IPS-NIHi7 (cell line): Measurements from ENCODE around the gene BOLA1.
"Not testable (repeated sequence)": the region's sequence is repeated elsewhere in the genome, so short reads cannot be mapped to it uniquely, and the experiment has no call there.

Source experiments
- DNase-seq: peaks from one replicate; pipeline ENCODE4 v3.0.0; 2012; ENCODE audit warnings: mixed read lengths; ENCODE audit errors: extremely low spot score

Gene BOLA1

GRCh38 chr1:149931212-149931790 is 31.9 kb downstream of the BOLA1 start:
- DNase-seq: no peak

GRCh38 chr1:149932474-149932873 is 33.1 kb downstream of the BOLA1 start:
- DNase-seq: no peak

GRCh38 chr1:149933208-149933607 is 33.8 kb downstream of the BOLA1 start:
- DNase-seq: no peak

GRCh38 chr1:149934356-149934755 is 35.0 kb downstream of the BOLA1 start:
- no peak for DNase-seq

- DNase-seq: peak; percentile 47
Measured at GRCh38 chr1:149936170-149936991, 37.0 kb downstream of the BOLA1 start, which contains the start of gene MTMR11. TSS of gene MTMR11 (minus strand) at chr1:149936879. CDS start at chr1:149936647, 232 bp downstream.

GRCh38 chr1:149936992-149937705 is 37.8 kb downstream of the BOLA1 start:
- DNase-seq: peak; percentile 44

GRCh38 chr1:149937759-149938158 is 38.4 kb downstream of the BOLA1 start:
- DNase-seq: no peak

- not testable (repeated sequence) for DNase-seq
Measured at GRCh38 chr1:149938668-149939003, 39.3 kb downstream of the BOLA1 start.

- no peak for DNase-seq
Measured at GRCh38 chr1:149940427-149940826, 41.1 kb downstream of the BOLA1 start.

GRCh38 chr1:149942207-149942606 is 42.8 kb downstream of the BOLA1 start:
- DNase-seq: peak; percentile 85

- no peak for DNase-seq
Measured at GRCh38 chr1:149942885-149943284, 43.5 kb downstream of the BOLA1 start.

GRCh38 chr1:149945206-149945605 is 45.8 kb downstream of the BOLA1 start:
- DNase-seq: no peak

- no peak for DNase-seq
Measured at GRCh38 chr1:149949911-149950310, 50.5 kb downstream of the BOLA1 start.
